Urinary bladder (tissue), 4 donors: Measurements from ENCODE around the gene EPHB2. TPM values are rescaled to one million over a fixed set of nuclear protein-coding genes. Genes with fewer than 3 reads are reported as not detected.
"Not testable (repeated sequence)": the region's sequence is repeated elsewhere in the genome, so short reads cannot be mapped to it uniquely, and the experiment has no call there.

Experiments
- DNase-seq: peaks from one replicate; pipeline ENCODE4 v3.0.0-alpha.2; 2015; ENCODE audit errors: extremely low spot score
- H3K27ac ChIP-seq: one replicate; pipeline ENCODE4 v1.5.1; 2013; ENCODE audit warnings: low read depth, mild to moderate bottlenecking, moderate library complexity
- H3K36me3 ChIP-seq: one replicate; pipeline ENCODE4 v1.6.1; 2013; ENCODE audit warnings: mild to moderate bottlenecking, moderate library complexity; ENCODE audit not compliant: insufficient read depth
- H3K4me1 ChIP-seq: one replicate; pipeline ENCODE4 v1.6.1; 2013; ENCODE audit warnings: mild to moderate bottlenecking, moderate library complexity; ENCODE audit not compliant: insufficient read depth
- H3K4me3 ChIP-seq: one replicate; pipeline ENCODE4 v1.5.1; 2013; ENCODE audit warnings: low read depth, low read length
- WGBS: extraction: QIAGEN DNeasy Blood & Tissue Kit; methylation state at CpG from one replicate; pipeline ENCODE4 v1.1.7; 2013; 5-methylcytosine and 5-hydroxymethylcytosine counted together
- polyA plus RNA-seq: library from polyadenylated mRNA; stranded (reverse); fragments of 200-250 nt; gene quantifications from one replicate; pipeline ENCODE4 v1.2.3, GENCODE V29; 2013
- total RNA-seq: library from RNA; depleted of rRNA; stranded (reverse); fragments of >200 nt; gene quantifications from one replicate; pipeline ENCODE4 v1.2.3, GENCODE V29; 2014
- donor health status: healthy with polysubstance abuse.
- donor health status: healthy.

Gene EPHB2
- total and polyA plus RNA-seq, 2 donors: 2.6 to 16.2 TPM

DNA sequence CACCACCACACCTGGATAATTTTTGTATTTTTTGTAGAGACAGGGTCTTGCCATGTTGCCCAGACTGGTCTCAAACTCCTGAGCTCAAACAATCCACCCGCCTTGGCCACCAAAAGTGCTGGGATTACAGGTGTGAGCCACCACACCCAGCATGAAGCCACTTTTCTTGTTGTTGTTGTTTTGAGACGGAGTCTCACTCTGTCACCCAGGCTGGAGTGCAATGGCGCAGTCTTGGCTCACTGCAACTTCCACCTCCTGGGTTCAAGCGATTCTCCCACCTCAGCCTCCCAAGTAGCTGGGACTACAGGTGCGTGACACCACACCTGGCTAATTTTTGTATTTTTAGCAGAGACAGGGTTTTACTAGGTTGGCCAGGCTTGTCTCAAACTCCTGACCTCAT, 234.5 kb downstream of the EPHB2 start:
- not testable (repeated sequence) for H3K36me3 ChIP-seq, H3K27ac ChIP-seq, H3K4me1 ChIP-seq, H3K4me3 ChIP-seq, DNase-seq
- 88% methylated on average over 5 of the region's 5 CpGs for WGBS

DNA sequence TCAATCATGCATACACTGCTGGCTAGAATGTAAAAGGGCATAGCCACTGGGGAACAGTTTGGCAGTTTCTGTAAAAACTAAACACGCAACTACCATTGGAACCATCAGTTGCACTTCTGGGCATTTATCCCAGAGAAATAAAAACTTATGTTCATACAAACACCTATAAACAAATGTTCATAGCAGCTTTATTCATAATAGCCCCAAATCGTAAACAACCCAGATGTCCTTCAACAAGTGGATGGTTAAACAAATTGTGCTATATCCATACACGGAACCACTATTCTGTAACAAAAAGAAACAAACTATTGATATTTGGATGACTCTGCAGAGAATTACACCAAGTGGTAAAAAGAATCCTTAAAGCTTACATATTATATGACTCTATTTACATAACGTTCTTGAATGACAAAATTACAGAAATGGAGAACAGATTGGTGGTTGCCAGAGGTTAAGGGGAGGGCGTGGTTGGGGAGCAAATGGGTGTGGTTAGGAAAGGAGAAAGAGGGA, 239.2 kb downstream of the EPHB2 start:
- Histone ChIP-seq H3K4me3 (no peak overlapping the region), H3K4me1 (no peaks in the 10 kb centered on the region), H3K27ac (no peak overlapping the region), H3K36me3 (no peaks in the 10 kb centered on the region)
- no peak for DNase-seq
- 33% methylated on average over 5 of the region's 5 CpGs for WGBS

DNA sequence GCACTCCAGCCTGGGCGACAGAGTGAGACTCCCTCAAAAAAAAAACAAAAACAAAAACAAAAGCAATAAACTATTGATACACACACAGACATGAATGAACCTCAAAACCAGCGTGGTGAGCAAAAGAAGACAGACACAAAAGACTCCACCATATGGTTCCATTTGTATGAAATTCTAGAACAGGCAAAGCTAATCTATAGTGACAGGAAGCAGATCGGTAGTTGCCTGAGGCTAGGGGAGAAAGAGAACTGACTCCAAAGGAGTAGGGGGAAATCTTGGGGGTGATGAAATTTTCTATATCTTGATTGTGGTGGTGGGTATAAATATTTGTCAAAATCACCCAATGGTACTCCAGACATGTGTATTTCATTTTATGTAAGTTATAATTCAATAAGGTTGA, 241.2 kb downstream of the EPHB2 start:
- 68% methylated on average over 3 of the region's 3 CpGs for WGBS
- Histone ChIP-seq H3K4me1 (no peaks in the 10 kb centered on the region), H3K36me3 (no peaks in the 10 kb centered on the region), H3K27ac (no peak overlapping the region), H3K4me3 (no peak overlapping the region)
- DNase-seq: no peak

DNA sequence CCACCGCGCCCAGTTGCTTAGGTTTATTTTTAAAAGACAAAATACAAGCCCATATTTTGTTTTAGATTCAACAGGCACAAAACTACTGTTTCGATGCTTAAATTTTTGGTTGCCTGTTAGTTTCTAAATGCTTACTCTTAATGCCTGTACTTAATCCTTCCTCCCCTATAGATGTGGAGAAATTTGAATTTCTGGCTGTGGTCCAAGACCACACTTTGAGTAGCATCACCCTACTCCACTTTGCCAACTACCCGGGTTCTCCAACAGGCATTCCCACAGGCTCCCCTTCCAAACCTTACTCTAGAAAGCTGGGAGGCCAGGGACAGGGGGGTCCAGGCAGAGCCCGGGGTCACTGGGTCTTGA, 242.0 kb downstream of the EPHB2 start:
- Histone ChIP-seq H3K4me1 (no peaks in the 10 kb centered on the region), H3K27ac (no peak overlapping the region), H3K4me3 (no peak overlapping the region), H3K36me3 (no peaks in the 10 kb centered on the region)
- 85% methylated on average over 5 of the region's 5 CpGs for WGBS
- DNase-seq: no peak

DNA sequence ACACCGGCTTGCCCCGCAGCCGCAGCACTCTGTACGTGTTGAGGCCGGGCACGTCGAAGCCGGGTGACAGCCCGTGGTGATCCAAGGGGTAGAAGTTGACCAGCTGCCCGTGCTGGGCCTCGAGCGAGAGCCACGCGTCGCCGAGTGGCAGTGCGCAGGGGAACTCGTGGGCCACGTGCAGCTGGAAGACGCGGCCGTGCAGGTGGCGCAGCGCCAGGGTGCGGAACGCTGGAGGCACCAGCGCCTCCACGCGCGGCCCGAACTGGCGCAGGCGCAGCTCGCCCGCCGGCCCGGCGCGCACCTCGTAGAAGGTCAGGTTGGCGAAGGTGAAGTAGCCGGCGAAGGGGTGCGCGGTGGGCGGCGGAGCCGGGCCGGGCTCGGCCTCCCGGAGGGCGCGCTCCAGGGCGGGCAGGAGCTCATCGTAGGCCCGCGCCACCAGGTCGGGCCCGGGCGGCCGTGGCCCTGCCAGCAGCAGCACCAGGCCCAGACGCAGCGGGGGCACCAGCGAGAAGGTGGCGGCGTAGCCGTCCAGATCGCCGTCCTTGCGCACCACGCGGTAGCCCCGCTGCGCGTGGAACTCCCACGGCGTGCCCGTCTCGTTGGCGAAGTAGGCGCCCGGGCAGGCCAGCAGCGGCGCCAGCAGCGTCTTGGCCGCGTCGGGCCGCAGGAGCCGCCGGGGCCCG, 242.6 kb downstream of the EPHB2 start:
- Histone ChIP-seq H3K27ac (no peak overlapping the region), H3K4me3 (no peak overlapping the region), H3K4me1 (no peaks in the 10 kb centered on the region), H3K36me3 (no peaks in the 10 kb centered on the region)
- no peak for DNase-seq
- 10% methylated on average over 92 of the region's 92 CpGs for WGBS

DNA sequence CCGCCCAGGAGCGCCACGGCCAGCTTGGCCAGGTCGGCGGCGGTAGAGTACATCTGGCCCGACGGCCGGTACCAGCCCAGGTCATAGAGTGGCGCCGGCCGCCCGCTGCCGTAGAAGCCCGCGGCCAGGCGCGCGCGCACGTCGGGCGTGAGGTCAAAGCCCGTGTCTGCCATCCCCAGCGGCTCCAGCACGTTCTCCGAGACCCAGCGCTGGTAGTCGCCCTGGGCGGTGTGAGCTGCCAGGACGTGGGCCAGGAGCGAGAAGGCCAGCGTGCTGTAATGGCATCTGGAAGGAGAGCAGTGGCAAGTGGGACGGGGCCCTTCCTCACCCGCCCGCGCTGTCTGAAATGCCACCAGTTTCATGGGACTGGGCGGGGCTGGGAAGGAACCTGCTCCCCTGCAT, 243.1 kb downstream of the EPHB2 start:
- no peak overlapping the region for H3K4me3 ChIP-seq
- no peak overlapping the region for H3K27ac ChIP-seq
- no peak for DNase-seq
- H3K4me1 ChIP-seq: no peaks in the 10 kb centered on the region
- H3K36me3 ChIP-seq: no peaks in the 10 kb centered on the region
- 21% methylated on average over 38 of the region's 38 CpGs for WGBS

DNA sequence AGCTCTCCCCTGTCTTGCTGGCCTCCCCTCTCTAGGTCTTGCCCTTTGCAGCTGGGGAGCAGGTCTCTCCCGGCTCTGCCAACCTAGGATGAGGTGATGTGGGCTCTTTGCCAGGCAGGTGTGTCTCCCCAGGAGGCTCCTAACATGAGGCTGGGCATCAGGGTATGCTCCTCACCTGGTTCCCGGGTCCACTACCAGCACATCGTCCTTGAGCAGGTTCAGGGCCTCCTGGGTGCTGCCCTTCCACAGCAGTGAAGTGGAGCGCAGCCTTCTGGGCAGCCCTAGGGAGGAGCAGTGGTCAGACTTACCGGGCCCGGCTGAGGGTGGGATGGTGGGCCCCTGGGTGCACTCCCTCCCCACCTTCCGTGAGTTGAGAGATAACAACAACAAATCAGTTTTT, 244.5 kb downstream of the EPHB2 start:
- Histone ChIP-seq H3K4me3 (no peak overlapping the region), H3K4me1 (no peaks in the 10 kb centered on the region), H3K27ac (no peak overlapping the region), H3K36me3 (no peaks in the 10 kb centered on the region)
- DNase-seq: no peak
- WGBS: 91% methylated on average over 7 of the region's 7 CpGs

DNA sequence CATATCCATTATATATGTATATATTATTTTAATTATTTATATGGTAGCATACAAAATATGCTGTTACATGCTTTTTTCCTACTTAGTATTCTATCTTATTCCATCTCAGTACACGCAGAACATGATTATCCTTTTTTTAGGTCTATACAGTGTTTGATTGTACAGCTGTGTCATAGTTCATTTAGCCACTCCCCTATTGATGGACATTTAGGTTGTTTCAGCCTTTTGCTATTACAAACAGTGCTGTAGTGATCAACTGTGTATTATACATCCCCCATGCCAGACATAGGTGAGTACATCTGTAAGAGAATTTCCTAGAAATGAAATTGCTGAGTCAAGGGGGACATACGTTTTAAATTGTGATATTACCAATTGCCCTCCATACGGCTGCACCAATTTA, 246.4 kb downstream of the EPHB2 start:
- DNase-seq: no peak
- Histone ChIP-seq H3K4me1 (no peaks in the 10 kb centered on the region), H3K27ac (no peak overlapping the region), H3K4me3 (no peak overlapping the region), H3K36me3 (no peaks in the 10 kb centered on the region)
- 65% methylated on average over 3 of the region's 3 CpGs for WGBS

DNA sequence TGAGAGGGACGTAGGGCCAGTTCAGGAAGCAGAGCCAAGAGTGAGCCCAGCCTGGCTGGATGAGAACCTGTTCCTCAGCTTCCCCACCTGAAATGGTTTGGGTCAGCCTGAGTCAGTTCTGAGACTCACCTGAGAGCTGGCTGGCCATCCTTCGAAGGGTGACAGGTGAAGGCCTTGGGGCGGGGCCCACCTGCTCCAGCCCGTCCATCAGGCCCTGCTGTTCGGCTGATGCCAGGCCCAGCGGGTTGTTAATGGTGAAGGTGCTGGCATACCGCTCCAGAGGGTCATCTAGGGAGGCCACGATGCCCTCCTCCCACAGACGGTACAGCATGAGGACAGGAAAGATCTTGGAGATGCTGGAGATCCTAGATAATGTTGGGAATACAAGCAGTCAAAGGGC, 247.9 kb downstream of the EPHB2 start:
- Histone ChIP-seq H3K4me3 (no peak overlapping the region), H3K4me1 (no peaks in the 10 kb centered on the region), H3K27ac (no peak overlapping the region), H3K36me3 (no peaks in the 10 kb centered on the region)
- no peak for DNase-seq
- 92% methylated on average over 9 of the region's 9 CpGs for WGBS

DNA sequence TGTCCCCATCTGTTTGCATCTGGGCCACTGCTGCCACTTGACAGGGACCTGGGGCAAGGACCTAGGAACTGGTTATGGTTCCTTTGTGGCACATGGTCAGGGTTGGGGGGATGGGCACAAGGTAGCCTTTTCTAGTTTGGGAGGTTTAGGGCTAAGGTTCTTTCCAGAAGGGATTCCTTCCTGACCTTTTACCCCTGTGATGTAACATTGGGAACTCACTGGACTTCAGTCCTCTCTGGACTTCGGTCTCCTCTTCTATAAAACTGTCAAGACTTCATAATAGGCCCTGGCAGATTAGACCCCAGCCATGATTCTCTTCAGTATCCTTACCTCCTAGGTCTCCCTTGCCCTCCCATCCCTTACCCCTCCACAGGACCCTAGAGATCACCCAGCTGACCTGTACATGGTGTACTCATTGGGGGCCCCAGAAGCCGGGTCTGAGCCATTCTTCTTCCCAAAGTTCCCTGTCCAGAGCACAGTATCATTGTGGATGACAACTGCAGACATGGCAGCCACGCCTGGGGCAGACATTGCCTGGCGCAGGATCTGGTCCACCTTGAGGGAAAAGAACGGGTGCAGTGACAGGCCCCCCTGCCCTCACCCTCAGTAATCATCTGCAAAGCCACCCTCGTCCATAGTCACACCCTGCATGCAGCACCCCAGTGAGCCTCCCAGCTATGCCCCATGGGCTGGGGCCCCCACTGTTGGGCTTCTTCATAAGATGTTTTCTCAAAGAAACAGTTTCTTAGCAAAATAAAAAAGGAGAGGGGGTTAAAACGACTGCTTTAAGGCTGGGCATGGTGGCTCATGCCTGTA, 249.1 kb downstream of the EPHB2 start:
- H3K4me3 ChIP-seq: no peak overlapping the region
- WGBS: 79% methylated on average over 7 of the region's 7 CpGs
- H3K36me3 ChIP-seq: no peaks in the 10 kb centered on the region
- no peaks in the 10 kb centered on the region for H3K4me1 ChIP-seq
- no peak overlapping the region for H3K27ac ChIP-seq
- no peak for DNase-seq

DNA sequence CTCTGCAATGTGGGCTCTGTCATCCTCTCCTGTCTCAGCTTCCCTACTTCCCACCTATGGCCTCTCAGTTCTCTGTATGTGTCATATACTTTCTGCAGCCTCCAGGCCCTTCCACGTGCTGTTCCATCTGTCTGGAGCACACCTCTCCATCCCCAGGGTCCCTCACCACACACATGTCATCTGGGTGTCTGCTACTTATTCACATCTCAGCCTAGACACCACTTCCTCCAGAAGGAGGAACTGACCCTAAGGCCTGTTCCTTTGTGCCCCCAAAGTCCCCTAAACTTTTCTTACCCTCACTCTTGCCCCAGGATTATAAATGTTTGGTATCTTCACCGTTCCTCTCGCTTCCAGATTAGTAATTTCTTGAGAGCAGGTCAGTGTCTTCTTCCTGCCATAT, 251.9 kb downstream of the EPHB2 start:
- Histone ChIP-seq H3K4me1 (no peaks in the 10 kb centered on the region), H3K36me3 (no peaks in the 10 kb centered on the region), H3K4me3 (no peak overlapping the region), H3K27ac (no peak overlapping the region)
- 69% methylated on average over 3 of the region's 3 CpGs for WGBS
- no peak for DNase-seq

DNA sequence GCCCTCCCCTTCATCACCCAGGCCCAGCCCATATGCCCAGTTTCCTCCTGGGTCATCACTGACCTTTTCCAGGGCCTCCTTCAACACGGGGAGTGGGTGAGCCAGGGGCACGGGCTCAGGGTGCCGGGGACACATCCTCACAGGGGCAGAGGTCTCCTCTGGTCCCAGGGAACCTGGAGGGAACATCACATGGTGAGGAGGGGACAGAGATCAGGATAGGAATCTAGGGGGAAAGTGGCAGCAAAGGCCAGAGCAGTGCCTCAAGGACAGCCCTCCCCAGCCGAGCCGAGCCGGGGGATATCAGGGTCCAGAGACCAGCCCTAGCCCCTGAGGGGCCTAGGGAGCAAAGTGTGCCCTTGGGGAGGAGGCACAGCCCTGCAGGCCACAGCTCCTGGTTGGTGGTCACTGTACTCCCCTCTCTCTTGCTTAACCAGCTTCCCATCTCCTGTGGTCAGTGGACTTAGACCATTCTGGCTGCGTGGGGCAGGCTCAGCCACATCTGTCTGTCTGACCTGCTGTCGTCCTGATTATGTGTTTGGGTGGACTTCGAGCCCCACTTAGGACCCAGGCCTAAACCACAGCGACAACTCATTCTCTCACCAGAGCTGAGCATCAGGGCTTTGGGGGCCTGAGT, 252.5 kb downstream of the EPHB2 start:
- Histone ChIP-seq H3K27ac (no peak overlapping the region), H3K4me1 (no peaks in the 10 kb centered on the region), H3K4me3 (no peak overlapping the region), H3K36me3 (no peaks in the 10 kb centered on the region)
- DNase-seq: no peak
- WGBS: 88% methylated on average over 10 of the region's 10 CpGs

DNA sequence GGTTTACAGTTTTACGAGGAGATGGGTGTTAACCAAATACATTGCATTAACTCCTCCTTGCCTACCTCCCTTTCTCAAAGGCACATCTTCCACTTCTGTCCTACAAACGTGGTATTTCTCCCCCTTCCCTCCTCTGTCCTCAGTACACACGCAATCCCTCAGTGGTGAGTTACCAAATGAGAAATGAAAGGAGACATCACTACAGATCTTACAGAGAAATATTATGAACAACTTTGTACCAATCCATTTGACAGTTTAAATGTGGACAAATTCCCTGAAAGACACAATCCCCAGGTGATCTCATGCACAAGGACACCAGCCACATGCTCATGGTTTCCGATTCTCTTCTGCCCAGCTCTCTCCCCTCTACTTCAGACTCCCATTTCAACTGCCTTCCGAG, 255.7 kb downstream of the EPHB2 start:
- DNase-seq: no peak
- WGBS: 82% methylated on average over 5 of the region's 5 CpGs
- no peak overlapping the region for H3K27ac ChIP-seq
- H3K4me1 ChIP-seq: no peaks in the 10 kb centered on the region
- H3K36me3 ChIP-seq: no peaks in the 10 kb centered on the region
- no peak overlapping the region for H3K4me3 ChIP-seq

DNA sequence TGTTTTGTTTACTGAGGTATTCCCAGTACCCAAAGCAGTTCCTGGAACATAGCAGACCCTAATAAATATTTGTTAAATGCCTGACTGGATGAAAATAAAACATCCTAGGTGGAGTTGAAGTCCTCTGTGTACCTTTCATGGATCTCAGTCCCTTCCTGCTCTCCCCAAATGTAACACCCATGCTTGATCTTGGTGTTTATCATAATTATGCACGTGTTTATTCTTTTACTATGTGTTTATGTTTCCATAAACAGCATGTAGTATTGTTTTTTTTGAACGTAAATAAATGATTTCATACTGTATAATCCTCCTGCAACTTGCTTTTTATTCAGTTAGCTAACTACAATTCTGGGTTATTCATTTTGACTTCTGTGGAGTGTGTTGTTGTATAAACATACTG, 257.2 kb downstream of the EPHB2 start:
- WGBS: 38% methylated on average over 2 of the region's 2 CpGs
- DNase-seq: no peak
- Histone ChIP-seq H3K4me3 (no peak overlapping the region), H3K4me1 (no peaks in the 10 kb centered on the region), H3K36me3 (no peaks in the 10 kb centered on the region), H3K27ac (no peak overlapping the region)
